ENCODE results near the gene RTN4RL1.

Gene RTN4RL1

GRCh38 chr17:1919201-1919600, 105.9 kb downstream of the RTN4RL1 start:
- DNase-seq (ENCODE audit: low read depth in 2 of 2): no peak

GRCh38 chr17:1918346-1919162, 106.6 kb downstream of the RTN4RL1 start:
- DNase-seq (ENCODE audit: low read depth in 2 of 2): no peak

GRCh38 chr17:1916963-1917715, 108.0 kb downstream of the RTN4RL1 start:
- DNase-seq (ENCODE audit: low read depth in 2 of 2): no peak

GRCh38 chr17:1916316-1916715, 108.8 kb downstream of the RTN4RL1 start:
- no peak for DNase-seq (ENCODE audit: low read depth in 2 of 2)

- DNase-seq (ENCODE audit: low read depth in 2 of 2): no peak
Measured at GRCh38 chr17:1915889-1916288, 109.2 kb downstream of the RTN4RL1 start.

GRCh38 chr17:1914661-1915083, 110.5 kb downstream of the RTN4RL1 start:
- DNase-seq (ENCODE audit: low read depth in 2 of 2): no peak

- no peak for DNase-seq (ENCODE audit: low read depth in 2 of 2)
Measured at GRCh38 chr17:1913702-1914101, 111.4 kb downstream of the RTN4RL1 start.

- DNase-seq (ENCODE audit: low read depth in 2 of 2): no peak
Measured at GRCh38 chr17:1912146-1912545, 113.0 kb downstream of the RTN4RL1 start.

GRCh38 chr17:1909985-1910384, 115.1 kb downstream of the RTN4RL1 start:
- DNase-seq (ENCODE audit: low read depth in 2 of 2): no peak

- DNase-seq (ENCODE audit: low read depth in 2 of 2): peak in 1 of 2 experiments; percentile 35
Measured at GRCh38 chr17:1908699-1909309, 116.3 kb downstream of the RTN4RL1 start.

- DNase-seq (ENCODE audit: low read depth in 2 of 2): no peak
Measured at GRCh38 chr17:1907909-1908698, 117.0 kb downstream of the RTN4RL1 start.

- no peak for DNase-seq (ENCODE audit: low read depth in 2 of 2)
Measured at GRCh38 chr17:1907216-1907631, 117.9 kb downstream of the RTN4RL1 start.

- DNase-seq (ENCODE audit: low read depth in 2 of 2): no peak
Measured at GRCh38 chr17:1906662-1907101, 118.5 kb downstream of the RTN4RL1 start.

- no peak for DNase-seq (ENCODE audit: low read depth in 2 of 2)
Measured at GRCh38 chr17:1905190-1905913, 119.8 kb downstream of the RTN4RL1 start.

- DNase-seq (ENCODE audit: low read depth in 2 of 2): no peak
Measured at GRCh38 chr17:1904273-1905182, 120.6 kb downstream of the RTN4RL1 start.

GRCh38 chr17:1899403-1900000, 125.6 kb downstream of the RTN4RL1 start:
- no peak for DNase-seq (ENCODE audit: low read depth in 2 of 2)

- no peak for DNase-seq (ENCODE audit: low read depth in 2 of 2)
Measured at GRCh38 chr17:1898872-1899271, 126.3 kb downstream of the RTN4RL1 start.

- DNase-seq (ENCODE audit: low read depth in 2 of 2): no peak
Measured at GRCh38 chr17:1898332-1898731, 126.8 kb downstream of the RTN4RL1 start.

GRCh38 chr17:1897105-1897656, 128.0 kb downstream of the RTN4RL1 start:
- no peak for DNase-seq (ENCODE audit: low read depth in 2 of 2)
